Measurements from ENCODE around the gene ABHD2.

GRCh38 chr15:89148126-89148525, 59.9 kb downstream of the ABHD2 start:
- no peak for TF ChIP-seq POLR2A (IDR thresholded peaks at IDR 0.05)
- no peak for TF ChIP-seq CTCF (IDR thresholded peaks at IDR 0.05)

Measured in adrenal gland (tissue), 5 donors.